Hepatocyte (in vitro differentiated cells): ENCODE measurements around the gene MACROH2A2. TPM values are rescaled to one million over a fixed set of nuclear protein-coding genes. Genes with fewer than 3 reads are reported as not detected.
"Not testable (repeated sequence)": the region's sequence is repeated elsewhere in the genome, so short reads cannot be mapped to it uniquely, and the experiment has no call there.

Experiments
- DNase-seq: peaks from one replicate; pipeline ENCODE4 v3.0.0-alpha.2; 2016; ENCODE audit warnings: low spot score
- H2AFZ ChIP-seq: fragments of 200-600 bp; sonication (generic); 2 replicates; pipeline ENCODE4 v1.6.0; 2016; ENCODE audit warnings: antibody characterized with exemption, mild to moderate bottlenecking
- H3K27ac ChIP-seq: fragments of 200-600 bp; sonication (generic); 2 replicates; pipeline ENCODE4 v1.5.1; 2016; ENCODE audit warnings: mild to moderate bottlenecking
- H3K27me3 ChIP-seq: fragments of 200-600 bp; sonication (generic); 2 replicates; pipeline ENCODE4 v1.6.1; 2016
- H3K36me3 ChIP-seq: fragments of 200-600 bp; sonication (generic); replicated peaks from 2 replicates; pipeline ENCODE4 v1.5.1; 2016; ENCODE audit warnings: low read depth; ENCODE audit not compliant: insufficient read depth
- H3K4me1 ChIP-seq: fragments of 200-600 bp; sonication (generic); 2 replicates; pipeline ENCODE4 v1.5.1; 2016; ENCODE audit warnings: mild to moderate bottlenecking, moderate library complexity; ENCODE audit not compliant: insufficient read depth
- H3K4me2 ChIP-seq: fragments of 200-600 bp; sonication (generic); 2 replicates; pipeline ENCODE4 v1.6.0; 2016
- H3K4me3 ChIP-seq: fragments of 200-600 bp; sonication (generic); 2 replicates; pipeline ENCODE4 v1.5.1; 2016; ENCODE audit warnings: mild to moderate bottlenecking
- H3K79me2 ChIP-seq: fragments of 200-600 bp; sonication (generic); 2 replicates; pipeline ENCODE4 v1.6.0; 2017; ENCODE audit warnings: mild to moderate bottlenecking
- H3K9me2 ChIP-seq: fragments of 200-600 bp; sonication (generic); replicated peaks from 2 replicates; pipeline ENCODE4 v1.6.0; 2017; ENCODE audit warnings: mild to moderate bottlenecking; ENCODE audit not compliant: insufficient read depth
- H3K9me3 ChIP-seq: fragments of 200-600 bp; sonication (generic); 2 replicates; pipeline ENCODE4 v1.5.1; 2016; ENCODE audit warnings: low read depth, mild to moderate bottlenecking
- H4K20me1 ChIP-seq: fragments of 200-600 bp; sonication (generic); 2 replicates; pipeline ENCODE4 v1.6.0; 2016; ENCODE audit warnings: mild to moderate bottlenecking; ENCODE audit not compliant: insufficient read depth, poor library complexity, severe bottlenecking
- CTCF ChIP-seq: fragments of 200-600 bp; sonication (generic); IDR thresholded peaks from 2 replicates; pipeline ENCODE4 v1.5.1; 2016; ENCODE audit warnings: antibody characterized with exemption, mild to moderate bottlenecking; ENCODE audit not compliant: poor library complexity
- EZH2 ChIP-seq: fragments of 200-600 bp; sonication (generic); IDR thresholded peaks from 2 replicates; pipeline ENCODE4 v1.6.1; 2016; ENCODE audit warnings: antibody characterized with exemption, mild to moderate bottlenecking, borderline replicate concordance
- EZH2phosphoT487 ChIP-seq: fragments of 200-600 bp; sonication (generic); IDR thresholded peaks from one replicate; pipeline ENCODE4 v1.6.1; 2018; ENCODE audit warnings: antibody characterized with exemption, mild to moderate bottlenecking, low read depth, moderate library complexity; ENCODE audit not compliant: unreplicated experiment, severe bottlenecking
- WGBS: methylation state at CpG from one replicate; pipeline ENCODE4 v1.1.6; 2016; ENCODE audit warnings: low lambda C conversion rate; ENCODE audit errors: missing lambda C conversion rate; 5-methylcytosine and 5-hydroxymethylcytosine counted together
- polyA plus RNA-seq: library from polyadenylated mRNA; unstranded; fragments of >200 nt; fragmentation: Nextera tagmentation; extraction: Ambion mirVana; gene quantifications from 2 replicates; pipeline ENCODE4 v1.2.1, GENCODE V29; 2016
- total RNA-seq: library from RNA; depleted of rRNA; stranded (reverse); fragments of >200 nt; gene quantifications from 2 replicates; pipeline ENCODE4 v1.2.3, GENCODE V29; 2014

The MACROH2A2 gene
- total and polyA plus RNA-seq, 2 experiments from 2014 or later: 45.7 to 47.2 TPM

GRCh38 chr10:70121281-70121949 is 68.8 kb downstream of the MACROH2A2 start:
- no peak overlapping the region for H2AFZ ChIP-seq
- H3K4me2 ChIP-seq: no peak overlapping the region
- no peaks in the 10 kb centered on the region for H3K36me3 ChIP-seq

GRCh38 chr10:70122742-70123141 is 70.1 kb downstream of the MACROH2A2 start:
- H3K36me3 ChIP-seq: no peaks in the 10 kb centered on the region
- H3K79me2 ChIP-seq: no peaks in the 10 kb centered on the region
- H2AFZ ChIP-seq: no peak overlapping the region
- H3K4me1 ChIP-seq: no peaks in the 10 kb centered on the region
- DNase-seq: no peak
- H3K4me2 ChIP-seq: no peak overlapping the region
- WGBS: 94% methylated on average over 5 of the region's 5 CpGs
- no peak overlapping the region for H3K4me3 ChIP-seq
- no peaks in the 10 kb centered on the region for H3K9me3 ChIP-seq
- no peaks in the 10 kb centered on the region for H4K20me1 ChIP-seq
- TF ChIP-seq EZH2phosphoT487 (no peak), CTCF (no peak), EZH2 (no peak)
- no peaks in the 10 kb centered on the region for H3K27me3 ChIP-seq
- H3K9me2 ChIP-seq: no peaks in the 10 kb centered on the region
- no peak overlapping the region for H3K27ac ChIP-seq

More at GRCh38 chr10:70121281-70121949, 68.8 kb downstream of the MACROH2A2 start:
- H3K4me3 ChIP-seq: no peak overlapping the region
- no peak for TF ChIP-seq CTCF
- TF ChIP-seq EZH2: no peak
- no peak for TF ChIP-seq EZH2phosphoT487
- no peaks in the 10 kb centered on the region for H4K20me1 ChIP-seq
- 94% methylated on average over 11 of the region's 11 CpGs for WGBS
- H3K9me3 ChIP-seq: no peaks in the 10 kb centered on the region
- H3K9me2 ChIP-seq: no peaks in the 10 kb centered on the region
- H3K27ac ChIP-seq: no peak overlapping the region
- no peaks in the 10 kb centered on the region for H3K79me2 ChIP-seq
- no peak for DNase-seq
- H3K27me3 ChIP-seq: no peaks in the 10 kb centered on the region
- no peaks in the 10 kb centered on the region for H3K4me1 ChIP-seq

GRCh38 chr10:70123166-70123565 is 70.5 kb downstream of the MACROH2A2 start:
- H2AFZ ChIP-seq, H3K9me2 ChIP-seq, H3K79me2 ChIP-seq, H3K27ac ChIP-seq, H3K9me3 ChIP-seq, H3K36me3 ChIP-seq, H4K20me1 ChIP-seq, H3K4me1 ChIP-seq, DNase-seq, H3K4me2 ChIP-seq, H3K27me3 ChIP-seq, H3K4me3 ChIP-seq: not testable (repeated sequence)
- 96% methylated on average over 9 of the region's 9 CpGs for WGBS

GRCh38 chr10:70123817-70124216 is 71.2 kb downstream of the MACROH2A2 start:
- H3K27me3 ChIP-seq: no peaks in the 10 kb centered on the region
- no peak for DNase-seq
- no peaks in the 10 kb centered on the region for H3K9me2 ChIP-seq
- H3K9me3 ChIP-seq: no peaks in the 10 kb centered on the region
- H3K4me2 ChIP-seq: no peak overlapping the region
- WGBS: 89% methylated on average over 10 of the region's 10 CpGs
- H3K27ac ChIP-seq: no peak overlapping the region
- TF ChIP-seq EZH2 (no peak), CTCF (no peak), EZH2phosphoT487 (no peak)
- no peak overlapping the region for H2AFZ ChIP-seq
- H3K4me1 ChIP-seq: no peaks in the 10 kb centered on the region
- H4K20me1 ChIP-seq: no peaks in the 10 kb centered on the region
- H3K36me3 ChIP-seq: no peaks in the 10 kb centered on the region
- H3K4me3 ChIP-seq: no peak overlapping the region
- H3K79me2 ChIP-seq: no peaks in the 10 kb centered on the region
